Measurements from ENCODE around the gene ACSF3. TPM values are rescaled to one million over a fixed set of nuclear protein-coding genes. Genes with fewer than 3 reads are reported as not detected.

ACSF3 gene
- total RNA-seq, 2 experiments from 2014 or later, result 112 to 143 TPM

DNA sequence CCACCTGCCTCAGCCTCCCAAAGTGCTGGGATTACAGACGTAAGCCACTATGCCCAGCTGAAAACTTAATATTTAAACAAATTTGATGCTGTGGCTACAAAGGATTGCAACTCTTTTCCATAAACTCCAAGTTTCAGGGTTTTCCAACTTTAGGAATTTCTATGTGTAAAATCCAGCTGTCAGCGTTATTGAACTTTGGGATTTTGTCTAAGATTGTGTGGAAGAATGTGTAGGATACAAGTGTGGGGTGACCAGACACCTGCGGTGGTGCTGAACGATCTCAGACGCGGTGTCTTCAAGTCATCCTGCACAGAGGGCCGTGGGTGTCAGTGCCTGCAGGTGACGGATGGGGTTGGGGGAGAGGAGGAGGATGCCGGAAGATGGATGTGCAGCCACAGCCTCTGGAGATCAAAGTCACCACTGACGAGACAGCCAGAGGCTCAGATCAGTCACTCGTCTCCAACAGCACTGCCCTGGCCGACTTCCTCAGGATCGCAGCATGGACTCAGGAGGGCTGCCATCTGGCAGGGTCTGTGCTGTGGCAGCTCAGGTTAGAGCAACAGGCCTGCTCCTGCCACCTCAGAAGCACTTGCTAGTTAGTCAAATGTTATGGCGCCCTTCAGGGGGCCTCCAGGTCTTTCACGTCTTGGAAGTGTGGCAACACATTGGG is 13.0 kb downstream of the ACSF3 start:
- ChIA-PET POLR2A (no interaction called here), CTCF (ENCODE audit: unreplicated experiment) (no interaction called here)
- no peaks in the 10 kb centered on the region for H4K20me1 ChIP-seq (ENCODE audit: insufficient read depth, low read length)
- no peaks in the 10 kb centered on the region for H3K9me3 ChIP-seq (ENCODE audit: low read length)
- H3K4me2 ChIP-seq (ENCODE audit: low read length), result no peak overlapping the region
- H3K27ac ChIP-seq (ENCODE audit: low read depth, low read length, poor library complexity, severe bottlenecking), result no peak overlapping the region
- no peak for DNase-seq (ENCODE audit: low spot score)
- TF ChIP-seq, protein P1, sequence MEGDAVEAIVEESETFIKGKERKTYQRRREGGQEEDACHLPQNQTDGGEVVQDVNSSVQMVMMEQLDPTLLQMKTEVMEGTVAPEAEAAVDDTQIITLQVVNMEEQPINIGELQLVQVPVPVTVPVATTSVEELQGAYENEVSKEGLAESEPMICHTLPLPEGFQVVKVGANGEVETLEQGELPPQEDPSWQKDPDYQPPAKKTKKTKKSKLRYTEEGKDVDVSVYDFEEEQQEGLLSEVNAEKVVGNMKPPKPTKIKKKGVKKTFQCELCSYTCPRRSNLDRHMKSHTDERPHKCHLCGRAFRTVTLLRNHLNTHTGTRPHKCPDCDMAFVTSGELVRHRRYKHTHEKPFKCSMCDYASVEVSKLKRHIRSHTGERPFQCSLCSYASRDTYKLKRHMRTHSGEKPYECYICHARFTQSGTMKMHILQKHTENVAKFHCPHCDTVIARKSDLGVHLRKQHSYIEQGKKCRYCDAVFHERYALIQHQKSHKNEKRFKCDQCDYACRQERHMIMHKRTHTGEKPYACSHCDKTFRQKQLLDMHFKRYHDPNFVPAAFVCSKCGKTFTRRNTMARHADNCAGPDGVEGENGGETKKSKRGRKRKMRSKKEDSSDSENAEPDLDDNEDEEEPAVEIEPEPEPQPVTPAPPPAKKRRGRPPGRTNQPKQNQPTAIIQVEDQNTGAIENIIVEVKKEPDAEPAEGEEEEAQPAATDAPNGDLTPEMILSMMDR (conservative IDR thresholded peaks at IDR 0.05; ENCODE audit: low read length), result no peak
- no peak for TF ChIP-seq EZH2phosphoT487 (IDR thresholded peaks at IDR 0.05; ENCODE audit: borderline replicate concordance, low read depth, low read length)
- no TSS peak for BruUV-seq (replicated peaks)
- no peak overlapping the region for H3K4me3 ChIP-seq (ENCODE audit: low read depth, low read length, poor library complexity, severe bottlenecking)
- H3K36me3 ChIP-seq (ENCODE audit: insufficient read depth, low read length), result peaks cover 99% of the 10 kb centered on the region
- no peaks in the 10 kb centered on the region for H3K9me2 ChIP-seq (ENCODE audit: insufficient read depth, low read length)
- intact Hi-C loops (cut with micrococcal nuclease; ENCODE audit: unreplicated experiment), result no loop called here
- H3K79me2 ChIP-seq (ENCODE audit: insufficient read depth, low read depth, low read length), result peaks cover 24% of the 10 kb centered on the region; the same call in 1 of the 2 replicates
- no peaks in the 10 kb centered on the region for H3K4me1 ChIP-seq (ENCODE audit: insufficient read depth, low read length, poor library complexity, severe bottlenecking)
- no peak overlapping the region for H2AFZ ChIP-seq (ENCODE audit: low read length)

GRCh38 chr16:89107203-89107582 is 13.5 kb downstream of the ACSF3 start:
- Histone ChIP-seq H3K9me2 (ENCODE audit: insufficient read depth, low read length) (no peaks in the 10 kb centered on the region), H4K20me1 (ENCODE audit: insufficient read depth, low read length) (no peaks in the 10 kb centered on the region), H3K27ac (ENCODE audit: low read depth, low read length, poor library complexity, severe bottlenecking) (no peak overlapping the region), H3K9me3 (ENCODE audit: low read length) (no peaks in the 10 kb centered on the region), H3K4me2 (ENCODE audit: low read length) (no peak overlapping the region), H2AFZ (ENCODE audit: low read length) (no peak overlapping the region), H3K4me1 (ENCODE audit: insufficient read depth, low read length, poor library complexity, severe bottlenecking) (peaks cover 2% of the 10 kb centered on the region), H3K36me3 (ENCODE audit: insufficient read depth, low read length) (peaks cover 99% of the 10 kb centered on the region), H3K4me3 (ENCODE audit: low read depth, low read length, poor library complexity, severe bottlenecking) (no peak overlapping the region), H3K79me2 (ENCODE audit: insufficient read depth, low read depth, low read length) (peaks cover 19% of the 10 kb centered on the region; the same call in 1 of the 2 replicates)
- intact Hi-C loops (cut with micrococcal nuclease; ENCODE audit: unreplicated experiment), result no loop called here
- CTCF ChIA-PET (ENCODE audit: unreplicated experiment), result no interaction called here
- no peak for TF ChIP-seq EZH2phosphoT487 (IDR thresholded peaks at IDR 0.05; ENCODE audit: borderline replicate concordance, low read depth, low read length)
- TF ChIP-seq, protein P1 (conservative IDR thresholded peaks at IDR 0.05; ENCODE audit: low read length), result no peak
- POLR2A ChIA-PET, result no interaction called here
- no peak for DNase-seq (ENCODE audit: low spot score)
- BruUV-seq (replicated peaks), result no TSS peak

- no peaks in the 10 kb centered on the region for H3K9me2 ChIP-seq (ENCODE audit: insufficient read depth, low read length)
- no peak overlapping the region for H2AFZ ChIP-seq (ENCODE audit: low read length)
- H3K4me3 ChIP-seq (ENCODE audit: low read depth, low read length, poor library complexity, severe bottlenecking), result no peak overlapping the region
- BruUV-seq (replicated peaks), result no TSS peak
- TF ChIP-seq, protein P1 (conservative IDR thresholded peaks at IDR 0.05; ENCODE audit: low read length), result no peak
- no peak for TF ChIP-seq EZH2phosphoT487 (IDR thresholded peaks at IDR 0.05; ENCODE audit: borderline replicate concordance, low read depth, low read length)
- H3K9me3 ChIP-seq (ENCODE audit: low read length), result no peaks in the 10 kb centered on the region
- no peak overlapping the region for H3K27ac ChIP-seq (ENCODE audit: low read depth, low read length, poor library complexity, severe bottlenecking)
- peaks cover 99% of the 10 kb centered on the region for H3K36me3 ChIP-seq (ENCODE audit: insufficient read depth, low read length)
- intact Hi-C loops (cut with micrococcal nuclease; ENCODE audit: unreplicated experiment), result no loop called here
- peaks cover 12% of the 10 kb centered on the region; the same call in 1 of the 2 replicates for H3K79me2 ChIP-seq (ENCODE audit: insufficient read depth, low read depth, low read length)
- no peak overlapping the region for H3K4me2 ChIP-seq (ENCODE audit: low read length)
- ChIA-PET POLR2A (interaction anchor here (0.6 kb wide), 1 partner anchor 326 kb away, joined by 3 read pairs; no protein-coding TSS in a partner anchor), CTCF (ENCODE audit: unreplicated experiment) (no interaction called here)
- H3K4me1 ChIP-seq (ENCODE audit: insufficient read depth, low read length, poor library complexity, severe bottlenecking), result peaks cover 15% of the 10 kb centered on the region
- DNase-seq (ENCODE audit: low spot score), result no peak
- H4K20me1 ChIP-seq (ENCODE audit: insufficient read depth, low read length), result no peaks in the 10 kb centered on the region
Measured at GRCh38 chr16:89108416-89108815, 14.8 kb downstream of the ACSF3 start.
